H1 (cell line): ENCODE measurements around the gene EHBP1. TPM values are rescaled to one million over a fixed set of nuclear protein-coding genes. Genes with fewer than 3 reads are reported as not detected.

Experiments
- BRCA1 ChIP-seq: IDR thresholded peaks from 2 replicates; pipeline ENCODE4 v1.6.1; 2012; ENCODE audit warnings: low read depth, low read length, improper control_type of control experiment
- CHD2 ChIP-seq: IDR thresholded peaks from 2 replicates; pipeline ENCODE4 v1.6.1; 2012; ENCODE audit warnings: low read length, improper control_type of control experiment
- CREB1 ChIP-seq: IDR thresholded peaks from 2 replicates; pipeline ENCODE4 v1.6.1; 2012; ENCODE audit warnings: inconsistent platforms
- EP300 ChIP-seq, 2 experiments: IDR thresholded peaks; 1 replicate in 1 of 2; 2 replicates in 1 of 2; pipeline ENCODE4 v1.6.1; 2011 to 2012; ENCODE audit warnings: low read depth in 2 of 2, low read length in 2 of 2, mild to moderate bottlenecking in 2 of 2, borderline replicate concordance in 1 of 2, inconsistent platforms in 1 of 2, moderate library complexity in 1 of 2
- FOSL1 ChIP-seq: IDR thresholded peaks from 2 replicates; pipeline ENCODE4 v1.6.1; 2011; ENCODE audit warnings: mild to moderate bottlenecking, low read depth, low read length, moderate library complexity; ENCODE audit not compliant: insufficient read depth
- JUND ChIP-seq: IDR thresholded peaks from 2 replicates; pipeline ENCODE4 v1.6.1; 2011; ENCODE audit warnings: mild to moderate bottlenecking, improper control_type of control experiment, low read length
- KDM1A ChIP-seq: fragments of 200-600, 300-600 bp; sonication (generic); IDR thresholded peaks from 2 replicates; pipeline ENCODE4 v1.7.1; 2016; ENCODE audit warnings: mild to moderate bottlenecking, low read length, borderline replicate concordance
- KDM5A ChIP-seq: fragments of 200-600 bp; IDR thresholded peaks from 2 replicates; pipeline ENCODE4 v1.7.1; 2012; ENCODE audit warnings: mild to moderate bottlenecking, low read length, inconsistent platforms, mixed read lengths
- PHF8 ChIP-seq: fragments of 200-600 bp; sonication (generic); conservative IDR thresholded peaks from 2 replicates; pipeline ENCODE4 v1.7.1; 2012; ENCODE audit warnings: low read depth, mild to moderate bottlenecking, inconsistent platforms, low read length, moderate library complexity
- SAP30 ChIP-seq: fragments of 300-600 bp; sonication (generic); IDR thresholded peaks from 2 replicates; pipeline ENCODE4 v1.7.1; 2012; ENCODE audit warnings: low read length, moderate library complexity, mild to moderate bottlenecking, inconsistent platforms; ENCODE audit not compliant: insufficient read depth, insufficient replicate concordance
- SIRT6 ChIP-seq: IDR thresholded peaks from one replicate; pipeline ENCODE4 v1.7.1; 2012; ENCODE audit warnings: low read length, inconsistent platforms
- SUZ12 ChIP-seq: fragments of 200-600 bp; sonication (generic); IDR thresholded peaks from 2 replicates; pipeline ENCODE4 v1.6.1; 2012; ENCODE audit warnings: mild to moderate bottlenecking, inconsistent platforms, low read length, moderate library complexity, mixed read lengths
- TBP ChIP-seq: IDR thresholded peaks from 2 replicates; pipeline ENCODE4 v1.6.1; 2011; ENCODE audit warnings: low read depth, low read length, improper control_type of control experiment
- ZNF274 ChIP-seq: IDR thresholded peaks from 2 replicates; pipeline ENCODE4 v1.7.0; 2012; ENCODE audit warnings: low read length, borderline replicate concordance; ENCODE audit errors: extremely low read depth
- polyA plus RNA-seq, 7 experiments: library from polyadenylated mRNA; depleted of rRNA in 3 of 7; stranded (reverse) in 5 of 7; unstranded in 2 of 7; fragments of >200 nt in 5 of 7; fragments of 200-250 nt in 2 of 7; gene quantifications; 1 replicate in 5 of 7; 2 replicates in 1 of 7; 4 replicates in 1 of 7; pipeline versions ENCODE4 v1.2.1 to v1.2.3, GENCODE V29; 2011 to 2013; ENCODE audit warnings: missing spikeins in 2 of 7, mixed read lengths in 2 of 7
- total RNA-seq: library from RNA; stranded (reverse); fragmentation: NEBNext Ultra II Directional; extraction: Animal tissue kit (Norgen Biotek cat#: 25700); gene quantifications from 2 replicates; pipeline ENCODE4 v1.2.1, GENCODE V29; 2021
- TF ChIP-seq, protein P1 (sequence below): IDR thresholded peaks from 2 replicates; pipeline ENCODE4 v1.6.1; 2011; ENCODE audit warnings: low read length, improper control_type of control experiment
- TF ChIP-seq, protein P2 (sequence below): IDR thresholded peaks from 2 replicates; pipeline ENCODE4 v1.6.1; 2011; ENCODE audit warnings: low read depth, mild to moderate bottlenecking, low read length; ENCODE audit not compliant: insufficient read depth

The EHBP1 gene
- total and polyA plus RNA-seq, 2 of the 8 experiments (the other 6 are each of a cell fraction or from before 2014, with no cell fraction given): 12.0 to 64.1 TPM

GRCh38 chr2:62705859-62706720 is 577 bp downstream of the EHBP1 start (continued):
- TF ChIP-seq, protein P1, sequence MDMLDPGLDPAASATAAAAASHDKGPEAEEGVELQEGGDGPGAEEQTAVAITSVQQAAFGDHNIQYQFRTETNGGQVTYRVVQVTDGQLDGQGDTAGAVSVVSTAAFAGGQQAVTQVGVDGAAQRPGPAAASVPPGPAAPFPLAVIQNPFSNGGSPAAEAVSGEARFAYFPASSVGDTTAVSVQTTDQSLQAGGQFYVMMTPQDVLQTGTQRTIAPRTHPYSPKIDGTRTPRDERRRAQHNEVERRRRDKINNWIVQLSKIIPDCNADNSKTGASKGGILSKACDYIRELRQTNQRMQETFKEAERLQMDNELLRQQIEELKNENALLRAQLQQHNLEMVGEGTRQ: no peak
- 0 out of 2 replicates have a peak, but pooled peaks have one; percentile 25 for TF ChIP-seq CREB1
- no peak for TF ChIP-seq CHD2
- TF ChIP-seq JUND: no peak
- no peak for TF ChIP-seq KDM1A
- no peak for TF ChIP-seq EP300 (IDR thresholded peaks at IDR 0.05; ENCODE audit: borderline replicate concordance in 1 of 2, low read depth in 2 of 2, low read length in 2 of 2)
- TF ChIP-seq FOSL1: no peak
- TF ChIP-seq SIRT6: no peak
- TF ChIP-seq BRCA1: no peak
- no peak for TF ChIP-seq SUZ12
- no peak for TF ChIP-seq TBP
- TF ChIP-seq ZNF274: no peak
- TF ChIP-seq, protein P2, sequence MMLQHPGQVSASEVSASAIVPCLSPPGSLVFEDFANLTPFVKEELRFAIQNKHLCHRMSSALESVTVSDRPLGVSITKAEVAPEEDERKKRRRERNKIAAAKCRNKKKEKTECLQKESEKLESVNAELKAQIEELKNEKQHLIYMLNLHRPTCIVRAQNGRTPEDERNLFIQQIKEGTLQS: no peak
- peak; percentile 58 for TF ChIP-seq SAP30
- TF ChIP-seq PHF8: peak; percentile 52; the same call in 1 of the 2 replicates
- TF ChIP-seq KDM5A: no peak
